GM12878 (cell line): ENCODE data around the gene PPP1CA.

ENCODE experiments used
- TF ChIP-seq, protein P1 (sequence below): fragments of 450-650 bp; IDR thresholded peaks from 2 replicates; pipeline ENCODE4 v1.6.1; 2017; ENCODE audit warnings: borderline replicate concordance
- TF ChIP-seq, protein P2 (sequence below), 3 experiments: IDR thresholded peaks in 2 of 3; conservative IDR thresholded peaks in 1 of 3; 2 replicates each; pipeline ENCODE4 v1.5.1; 2011; ENCODE audit warnings: low read depth in 3 of 3, low read length in 3 of 3, mild to moderate bottlenecking in 3 of 3, control low read depth in 2 of 3, moderate library complexity in 2 of 3, inconsistent platforms in 1 of 3, mixed read lengths in 1 of 3; ENCODE audit not compliant: control insufficient read depth in 2 of 3, insufficient read depth in 1 of 3; ENCODE audit errors: extremely low read depth in 1 of 3

GRCh38 chr11:67370351-67371076 is 31.1 kb downstream of the PPP1CA start:
- TF ChIP-seq, protein P1, sequence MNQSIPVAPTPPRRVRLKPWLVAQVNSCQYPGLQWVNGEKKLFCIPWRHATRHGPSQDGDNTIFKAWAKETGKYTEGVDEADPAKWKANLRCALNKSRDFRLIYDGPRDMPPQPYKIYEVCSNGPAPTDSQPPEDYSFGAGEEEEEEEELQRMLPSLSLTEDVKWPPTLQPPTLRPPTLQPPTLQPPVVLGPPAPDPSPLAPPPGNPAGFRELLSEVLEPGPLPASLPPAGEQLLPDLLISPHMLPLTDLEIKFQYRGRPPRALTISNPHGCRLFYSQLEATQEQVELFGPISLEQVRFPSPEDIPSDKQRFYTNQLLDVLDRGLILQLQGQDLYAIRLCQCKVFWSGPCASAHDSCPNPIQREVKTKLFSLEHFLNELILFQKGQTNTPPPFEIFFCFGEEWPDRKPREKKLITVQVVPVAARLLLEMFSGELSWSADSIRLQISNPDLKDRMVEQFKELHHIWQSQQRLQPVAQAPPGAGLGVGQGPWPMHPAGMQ: no peak
- TF ChIP-seq, protein P2, sequence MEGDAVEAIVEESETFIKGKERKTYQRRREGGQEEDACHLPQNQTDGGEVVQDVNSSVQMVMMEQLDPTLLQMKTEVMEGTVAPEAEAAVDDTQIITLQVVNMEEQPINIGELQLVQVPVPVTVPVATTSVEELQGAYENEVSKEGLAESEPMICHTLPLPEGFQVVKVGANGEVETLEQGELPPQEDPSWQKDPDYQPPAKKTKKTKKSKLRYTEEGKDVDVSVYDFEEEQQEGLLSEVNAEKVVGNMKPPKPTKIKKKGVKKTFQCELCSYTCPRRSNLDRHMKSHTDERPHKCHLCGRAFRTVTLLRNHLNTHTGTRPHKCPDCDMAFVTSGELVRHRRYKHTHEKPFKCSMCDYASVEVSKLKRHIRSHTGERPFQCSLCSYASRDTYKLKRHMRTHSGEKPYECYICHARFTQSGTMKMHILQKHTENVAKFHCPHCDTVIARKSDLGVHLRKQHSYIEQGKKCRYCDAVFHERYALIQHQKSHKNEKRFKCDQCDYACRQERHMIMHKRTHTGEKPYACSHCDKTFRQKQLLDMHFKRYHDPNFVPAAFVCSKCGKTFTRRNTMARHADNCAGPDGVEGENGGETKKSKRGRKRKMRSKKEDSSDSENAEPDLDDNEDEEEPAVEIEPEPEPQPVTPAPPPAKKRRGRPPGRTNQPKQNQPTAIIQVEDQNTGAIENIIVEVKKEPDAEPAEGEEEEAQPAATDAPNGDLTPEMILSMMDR (IDR thresholded peaks at IDR 0.05 in 2 of 3, conservative IDR thresholded peaks at IDR 0.05 in 1 of 3; ENCODE audit: control insufficient read depth in 2 of 3, extremely low read depth in 1 of 3, insufficient read depth in 1 of 3, low read depth in 3 of 3, low read length in 3 of 3): no peak
